IMR-90 (cell line): ENCODE data around the gene SNX32. TPM values are rescaled to one million over a fixed set of nuclear protein-coding genes. Genes with fewer than 3 reads are reported as not detected.

Experiments
- ATAC-seq: fragments of 200-7000 bp; cut with Tn5 transposase; 2 replicates; pipeline ENCODE4 v1.9.1; 2020; ENCODE audit warnings: low read depth, mild to moderate bottlenecking, moderate library complexity
- BruUV-seq: library from RNA; stranded (reverse); fragments of 400-500 nt; replicated peaks from 2 replicates; lab custom pipeline; 2021; lab: Mats Ljungman, UMichigan
- CTCF ChIA-PET: fragments of 300-600 bp; formaldehyde crosslinking; extraction: SDS; loops from one replicate; lab custom pipeline; 2021; ENCODE audit warnings: antibody characterized with exemption; lab: Yijun Ruan, JAX
- POLR2A ChIA-PET: fragments of 300-600 bp; sonication (Branson Sonifier 250); formaldehyde crosslinking; loops from one replicate; lab custom pipeline; 2022; ENCODE audit warnings: antibody characterized with exemption; ENCODE audit not compliant: unreplicated experiment; lab: Charles Lee
- DNase-seq: peaks from one replicate; pipeline ENCODE4 v3.0.0; 2013
- H2AFZ ChIP-seq: replicated peaks from 2 replicates; pipeline ENCODE3; 2013; ENCODE audit warnings: low read length, mild to moderate bottlenecking; ENCODE audit not compliant: poor library complexity
- H2AK5ac ChIP-seq: 2 replicates; pipeline ENCODE4 v1.6.1; 2013; ENCODE audit warnings: low read depth, low read length, inconsistent platforms
- H2AK9ac ChIP-seq: replicated peaks from 2 replicates; pipeline ENCODE3; 2013; ENCODE audit warnings: mild to moderate bottlenecking, low read depth, low read length, moderate library complexity; ENCODE audit not compliant: poor library complexity
- H2BK120ac ChIP-seq: 2 replicates; pipeline ENCODE4 v1.6.1; 2013; ENCODE audit warnings: low read depth, low read length, inconsistent platforms
- H2BK15ac ChIP-seq: 3 replicates; pipeline ENCODE4 v1.6.1; 2013; ENCODE audit warnings: low read depth, low read length, inconsistent platforms
- H2BK20ac ChIP-seq: 2 replicates; pipeline ENCODE4 v1.6.1; 2013; ENCODE audit warnings: low read depth, mild to moderate bottlenecking, inconsistent platforms, low read length, moderate library complexity
- H2BK5ac ChIP-seq: 2 replicates; pipeline ENCODE4 v1.6.1; 2013; ENCODE audit warnings: mild to moderate bottlenecking, low read depth, low read length, inconsistent platforms; ENCODE audit not compliant: poor library complexity, severe bottlenecking
- H3K14ac ChIP-seq: replicated peaks from 2 replicates; pipeline ENCODE4 v1.6.1; 2013; ENCODE audit warnings: low read depth, low read length, inconsistent platforms
- H3K18ac ChIP-seq: 2 replicates; pipeline ENCODE4 v1.6.1; 2013; ENCODE audit warnings: low read depth, low read length, control low read depth
- H3K23ac ChIP-seq: 2 replicates; pipeline ENCODE4 v1.6.1; 2013; ENCODE audit warnings: low read depth, low read length, inconsistent platforms
- H3K27ac ChIP-seq: 2 replicates; pipeline ENCODE4 v1.5.1; 2013; ENCODE audit warnings: mild to moderate bottlenecking, control low read depth, low read length; ENCODE audit not compliant: insufficient read depth
- H3K27me3 ChIP-seq: 2 replicates; pipeline ENCODE4 v1.6.1; 2013; ENCODE audit warnings: low read length; ENCODE audit not compliant: control insufficient read depth, insufficient read depth
- H3K36me3 ChIP-seq: 2 replicates; pipeline ENCODE4 v1.6.1; 2013; ENCODE audit warnings: low read length, mixed read lengths; ENCODE audit not compliant: control insufficient read depth, insufficient read depth
- H3K4ac ChIP-seq: 2 replicates; pipeline ENCODE4 v1.6.1; 2013; ENCODE audit warnings: low read depth, low read length, inconsistent platforms
- H3K4me1 ChIP-seq: 2 replicates; pipeline ENCODE4 v1.6.1; 2013; ENCODE audit warnings: low read length, mixed read lengths; ENCODE audit not compliant: control insufficient read depth, insufficient read depth
- H3K4me2 ChIP-seq: 2 replicates; pipeline ENCODE4 v1.6.1; 2013; ENCODE audit warnings: low read depth, mild to moderate bottlenecking, control low read depth, low read length, moderate library complexity
- H3K4me3 ChIP-seq: 2 replicates; pipeline ENCODE4 v1.5.1; 2013; ENCODE audit warnings: low read depth, mild to moderate bottlenecking, control low read depth, low read length, moderate library complexity; ENCODE audit not compliant: insufficient read depth
- H3K56ac ChIP-seq: 2 replicates; pipeline ENCODE4 v1.6.1; 2013; ENCODE audit warnings: low read length, inconsistent platforms; ENCODE audit not compliant: insufficient read depth; ENCODE audit errors: extremely low read depth
- H3K79me1 ChIP-seq, 2 experiments: 2 replicates each; pipeline ENCODE4 v1.6.1; 2013; ENCODE audit warnings: low read length in 2 of 2, inconsistent platforms in 1 of 2, low read depth in 1 of 2
- H3K9ac ChIP-seq: 2 replicates; pipeline ENCODE4 v1.6.1; 2013; ENCODE audit warnings: low read depth, low read length, control low read depth
- H3K9me1 ChIP-seq: 2 replicates; pipeline ENCODE4 v1.6.1; 2013; ENCODE audit warnings: low read length, inconsistent platforms; ENCODE audit not compliant: insufficient read depth
- H3K9me3 ChIP-seq: 2 replicates; pipeline ENCODE4 v1.6.1; 2013; ENCODE audit warnings: low read length; ENCODE audit not compliant: control insufficient read depth, insufficient read depth
- H4K20me1 ChIP-seq: 2 replicates; pipeline ENCODE4 v1.6.1; 2013; ENCODE audit warnings: low read length, inconsistent platforms; ENCODE audit not compliant: insufficient read depth
- H4K5ac ChIP-seq: 2 replicates; pipeline ENCODE4 v1.6.1; 2013; ENCODE audit warnings: mild to moderate bottlenecking, low read depth, low read length, control low read depth
- H4K8ac ChIP-seq, 2 experiments: 2 replicates each; pipeline ENCODE4 v1.6.1; 2013; ENCODE audit warnings: low read depth in 2 of 2, low read length in 2 of 2, control low read depth in 1 of 2, inconsistent platforms in 1 of 2
- H4K91ac ChIP-seq: 2 replicates; pipeline ENCODE4 v1.6.1; 2013; ENCODE audit warnings: low read depth, low read length, inconsistent platforms; ENCODE audit not compliant: insufficient read depth
- BHLHE40 ChIP-seq: fragments of 150-350 bp; IDR thresholded peaks from 2 replicates; pipeline ENCODE4 v1.6.1; 2016; ENCODE audit warnings: mild to moderate bottlenecking, low read depth, low read length
- CHD1 ChIP-seq: IDR thresholded peaks from 2 replicates; pipeline ENCODE4 v1.6.1; 2012; ENCODE audit warnings: low read depth, low read length, improper control_type of control experiment
- FOS ChIP-seq: fragments of 150-350 bp; IDR thresholded peaks from 2 replicates; pipeline ENCODE4 v1.6.1; 2016; ENCODE audit warnings: low read depth, low read length
- MAFK ChIP-seq: IDR thresholded peaks from 2 replicates; pipeline ENCODE4 v1.6.1; 2012; ENCODE audit warnings: low read depth, low read length, improper control_type of control experiment
- MXI1 ChIP-seq: IDR thresholded peaks from 2 replicates; pipeline ENCODE4 v1.6.1; 2012; ENCODE audit warnings: low read depth, mild to moderate bottlenecking, low read length, moderate library complexity, borderline replicate concordance
- NFE2L2 ChIP-seq: fragments of 150-350 bp; IDR thresholded peaks from 2 replicates; pipeline ENCODE4 v1.6.1; 2016; ENCODE audit warnings: low read depth, mild to moderate bottlenecking, low read length
- POLR2A ChIP-seq: IDR thresholded peaks from 2 replicates; pipeline ENCODE4 v1.6.1; 2012; ENCODE audit warnings: mild to moderate bottlenecking, low read depth, low read length
- RFX5 ChIP-seq: IDR thresholded peaks from 2 replicates; pipeline ENCODE4 v1.8.0; 2012; ENCODE audit warnings: low read depth, mild to moderate bottlenecking, low read length, moderate library complexity
- SMC3 ChIP-seq: fragments of 150-350 bp; IDR thresholded peaks from 2 replicates; pipeline ENCODE4 v1.6.1; 2016; ENCODE audit warnings: low read depth, mild to moderate bottlenecking, antibody characterized with exemption, low read length, moderate library complexity
- WGBS, 2 experiments: methylation state at CpG; one replicate each; pipeline versions ENCODE4 v1.1.5 to v1.1.7; 2013; ENCODE audit warnings: missing lambda C conversion rate in 2 of 2; ENCODE audit not compliant: insufficient read length in 1 of 2; ENCODE audit errors: extremely low coverage in 2 of 2; 5-methylcytosine and 5-hydroxymethylcytosine counted together
- dilution Hi-C: fragments of 300-500 bp; cut with HindIII; formaldehyde crosslinking; loops from one replicate; pipeline ENCODE4 v1.14.3; 2018; ENCODE audit warnings: low sequenced_read_pairs; ENCODE audit not compliant: unreplicated experiment
- in situ Hi-C: fragments of 300-500 bp; cut with MboI; formaldehyde crosslinking; loops from 3 replicates; pipeline ENCODE4 v1.14.3; 2019; ENCODE audit warnings: low sequenced_read_pairs, inconsistent platforms, mixed read lengths
- intact Hi-C: fragments of 100-400 bp; cut with micrococcal nuclease; formaldehyde crosslinking; loops from 2 replicates; pipeline ENCODE4 v1.10.0; 2022
- polyA plus RNA-seq, 3 experiments: library from polyadenylated mRNA; depleted of rRNA; stranded (reverse); fragments of >200 nt; gene quantifications; 2 replicates each; pipeline ENCODE4 v1.2.3, GENCODE V29; 2012; ENCODE audit warnings: low replicate concordance in 1 of 3
- total RNA-seq: library from RNA; depleted of rRNA; stranded (reverse); fragments of >200 nt; gene quantifications from 2 replicates; pipeline ENCODE4 v1.2.3, GENCODE V29; 2012
- TF ChIP-seq, protein P1 (sequence below): fragments of 150-350 bp; IDR thresholded peaks from 2 replicates; pipeline ENCODE4 v1.6.1; 2016; ENCODE audit warnings: low read depth, mild to moderate bottlenecking, low read length, moderate library complexity, borderline replicate concordance
- TF ChIP-seq, protein P2 (sequence below): conservative IDR thresholded peaks from 2 replicates; pipeline ENCODE4 v1.5.1; 2012; ENCODE audit warnings: mild to moderate bottlenecking, low read depth, low read length, improper control_type of control experiment

SNX32 gene
- total and polyA plus RNA-seq, 2 of the 4 experiments (the other 2 are of a cell fraction): 0.36 to 0.79 TPM

DNA sequence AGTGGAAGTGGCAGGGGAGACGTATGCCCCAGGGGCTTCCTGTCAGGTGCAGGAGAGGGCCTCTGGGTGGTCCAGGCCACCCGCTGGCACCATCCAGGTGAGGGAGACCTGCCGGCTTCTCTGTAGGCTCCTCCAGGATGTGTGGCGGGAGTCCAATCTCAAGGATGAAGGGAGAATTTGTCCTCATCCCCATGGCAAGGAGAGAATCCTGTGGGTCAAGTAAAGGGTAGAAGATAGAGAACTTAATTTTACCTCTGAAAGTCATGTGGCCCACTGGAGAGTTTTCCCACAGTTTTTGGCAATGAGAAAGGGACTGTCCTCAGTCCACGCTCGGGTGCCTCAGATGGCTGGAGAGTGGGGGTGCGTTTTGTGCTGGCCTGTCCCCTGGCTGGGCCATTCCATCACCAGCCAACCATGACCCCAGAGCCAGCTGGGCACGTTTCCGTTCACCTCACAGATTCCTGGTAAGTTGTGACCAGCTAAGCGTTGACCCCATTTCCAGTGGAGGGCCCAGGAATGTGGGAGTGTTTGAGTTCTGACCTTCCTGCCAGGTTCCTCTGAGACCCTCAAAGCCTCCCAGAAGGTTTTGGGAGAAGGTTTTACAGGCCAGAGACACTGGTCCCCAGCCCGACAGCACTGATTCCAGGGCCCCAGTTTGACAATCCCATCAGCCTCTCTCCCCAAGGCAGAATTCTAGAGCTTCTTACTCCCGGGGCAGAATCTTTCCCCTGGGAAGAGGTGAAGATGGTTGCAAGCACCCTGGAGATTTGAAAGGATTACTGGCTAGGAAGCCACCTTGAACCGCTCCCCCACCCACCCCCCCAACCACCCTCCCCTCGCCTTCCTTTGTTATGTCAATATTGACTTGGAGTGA is 44.3 kb upstream of the SNX32 start:
- Histone ChIP-seq H2BK15ac (no peak overlapping the region), H3K79me1 (no peaks in the 10 kb centered on the region), H4K5ac (no peak overlapping the region), H4K20me1 (no peaks in the 10 kb centered on the region; the same call in 1 of the 2 replicates), H3K36me3 (no peaks in the 10 kb centered on the region), H3K4me3 (no peak overlapping the region), H2BK5ac (no peak overlapping the region), H3K9ac (no peak overlapping the region), H3K23ac (no peak overlapping the region), H2BK20ac (no peak overlapping the region), H3K14ac (no peak overlapping the region), H3K9me3 (peaks cover 2% of the 10 kb centered on the region; the same call in 1 of the 2 replicates), H3K18ac (no peak overlapping the region), H2AK9ac (no peak overlapping the region), H2AFZ (no peak overlapping the region), H3K27ac (no peak overlapping the region), H4K8ac (no peak overlapping the region), H3K9me1 (no peaks in the 10 kb centered on the region), H3K27me3 (peaks cover 86% of the 10 kb centered on the region), H3K4me1 (no peaks in the 10 kb centered on the region; the same call in 1 of the 2 replicates), H3K4ac (no peak overlapping the region), H3K4me2 (no peak overlapping the region), H4K91ac (no peak overlapping the region), H2BK120ac (no peak overlapping the region), H3K56ac (no peak overlapping the region), H2AK5ac (no peak overlapping the region)
- no TSS peak for BruUV-seq
- in situ Hi-C loops (no loop called here), dilution Hi-C loops (no loop called here), intact Hi-C loops (no loop called here)
- ChIA-PET POLR2A (no interaction called here), CTCF (no interaction called here)
- TF ChIP-seq MXI1 (no peak), CHD1 (no peak), SMC3 (no peak), FOS (no peak), POLR2A (no peak), BHLHE40 (no peak), MAFK (no peak), NFE2L2 (no peak), RFX5 (no peak)
- TF ChIP-seq, protein P1, sequence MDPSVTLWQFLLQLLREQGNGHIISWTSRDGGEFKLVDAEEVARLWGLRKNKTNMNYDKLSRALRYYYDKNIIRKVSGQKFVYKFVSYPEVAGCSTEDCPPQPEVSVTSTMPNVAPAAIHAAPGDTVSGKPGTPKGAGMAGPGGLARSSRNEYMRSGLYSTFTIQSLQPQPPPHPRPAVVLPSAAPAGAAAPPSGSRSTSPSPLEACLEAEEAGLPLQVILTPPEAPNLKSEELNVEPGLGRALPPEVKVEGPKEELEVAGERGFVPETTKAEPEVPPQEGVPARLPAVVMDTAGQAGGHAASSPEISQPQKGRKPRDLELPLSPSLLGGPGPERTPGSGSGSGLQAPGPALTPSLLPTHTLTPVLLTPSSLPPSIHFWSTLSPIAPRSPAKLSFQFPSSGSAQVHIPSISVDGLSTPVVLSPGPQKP: no peak
- TF ChIP-seq, protein P2, sequence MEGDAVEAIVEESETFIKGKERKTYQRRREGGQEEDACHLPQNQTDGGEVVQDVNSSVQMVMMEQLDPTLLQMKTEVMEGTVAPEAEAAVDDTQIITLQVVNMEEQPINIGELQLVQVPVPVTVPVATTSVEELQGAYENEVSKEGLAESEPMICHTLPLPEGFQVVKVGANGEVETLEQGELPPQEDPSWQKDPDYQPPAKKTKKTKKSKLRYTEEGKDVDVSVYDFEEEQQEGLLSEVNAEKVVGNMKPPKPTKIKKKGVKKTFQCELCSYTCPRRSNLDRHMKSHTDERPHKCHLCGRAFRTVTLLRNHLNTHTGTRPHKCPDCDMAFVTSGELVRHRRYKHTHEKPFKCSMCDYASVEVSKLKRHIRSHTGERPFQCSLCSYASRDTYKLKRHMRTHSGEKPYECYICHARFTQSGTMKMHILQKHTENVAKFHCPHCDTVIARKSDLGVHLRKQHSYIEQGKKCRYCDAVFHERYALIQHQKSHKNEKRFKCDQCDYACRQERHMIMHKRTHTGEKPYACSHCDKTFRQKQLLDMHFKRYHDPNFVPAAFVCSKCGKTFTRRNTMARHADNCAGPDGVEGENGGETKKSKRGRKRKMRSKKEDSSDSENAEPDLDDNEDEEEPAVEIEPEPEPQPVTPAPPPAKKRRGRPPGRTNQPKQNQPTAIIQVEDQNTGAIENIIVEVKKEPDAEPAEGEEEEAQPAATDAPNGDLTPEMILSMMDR: no peak
- WGBS, 2 experiments: 83% methylated on average over 3 of the region's 14 CpGs; no CpG with 5 or more reads in 1 of the 2 experiments
- DNase-seq (no peak), ATAC-seq (no peak)
